ENCODE data around the gene MN1.

Gene MN1

GRCh38 chr22:27731621-27732020 is 69.9 kb downstream of the MN1 start:
- DNase-seq, result no peak

GRCh38 chr22:27730641-27731433 is 70.7 kb downstream of the MN1 start:
- no peak for DNase-seq

- no peak for DNase-seq
Measured at GRCh38 chr22:27729246-27729645, 72.3 kb downstream of the MN1 start.

- no peak for DNase-seq
Measured at GRCh38 chr22:27727673-27728451, 73.7 kb downstream of the MN1 start.

GRCh38 chr22:27726686-27727449 is 74.7 kb downstream of the MN1 start:
- DNase-seq, result peak; percentile 87

GRCh38 chr22:27726331-27726685 is 75.2 kb downstream of the MN1 start:
- DNase-seq, result no peak

- no peak for DNase-seq
Measured at GRCh38 chr22:27725661-27726060, 75.9 kb downstream of the MN1 start.

- DNase-seq, result peak; percentile 31
Measured at GRCh38 chr22:27724709-27725108, 76.8 kb downstream of the MN1 start.

GRCh38 chr22:27724157-27724556 is 77.4 kb downstream of the MN1 start:
- no peak for DNase-seq

- no peak for DNase-seq
Measured at GRCh38 chr22:27723708-27724107, 77.8 kb downstream of the MN1 start.

- DNase-seq, result no peak
Measured at GRCh38 chr22:27723158-27723557, 78.4 kb downstream of the MN1 start.

- no peak for DNase-seq
Measured at GRCh38 chr22:27720860-27721259, 80.7 kb downstream of the MN1 start.

GRCh38 chr22:27719535-27720227 is 81.9 kb downstream of the MN1 start:
- peak; percentile 25 for DNase-seq

- DNase-seq, result no peak
Measured at GRCh38 chr22:27719036-27719347, 82.6 kb downstream of the MN1 start.

GRCh38 chr22:27718186-27719035 is 83.1 kb downstream of the MN1 start:
- DNase-seq, result peak; percentile 87

- no peak for DNase-seq
Measured at GRCh38 chr22:27717094-27717493, 84.5 kb downstream of the MN1 start.

GRCh38 chr22:27716074-27716473 is 85.5 kb downstream of the MN1 start:
- DNase-seq, result no peak

- DNase-seq, result no peak
Measured at GRCh38 chr22:27715106-27715505, 86.5 kb downstream of the MN1 start.

GRCh38 chr22:27714068-27714467 is 87.5 kb downstream of the MN1 start:
- no peak for DNase-seq

- no peak for DNase-seq
Measured at GRCh38 chr22:27713461-27713860, 88.1 kb downstream of the MN1 start.

- DNase-seq, result no peak
Measured at GRCh38 chr22:27711756-27712155, 89.8 kb downstream of the MN1 start.

- DNase-seq, result no peak
Measured at GRCh38 chr22:27711012-27711411, 90.5 kb downstream of the MN1 start.
